ENCODE data around the gene PDE4D.

GRCh38 chr5:59487068-59487686, 406.3 kb downstream of the PDE4D start:
- TF ChIP-seq REST (IDR thresholded peaks at IDR 0.05; ENCODE audit: insufficient read depth in 1 of 2, low read depth in 2 of 2, low read length in 1 of 2) (no peak), CTCF (IDR thresholded peaks at IDR 0.05) (no peak), POLR2AphosphoS5 (IDR thresholded peaks at IDR 0.05; ENCODE audit: low read depth, low read length) (no peak)
